Upper lobe of right lung (tissue), 1 donor: ENCODE data around the gene E2F4. TPM values are rescaled to one million over a fixed set of nuclear protein-coding genes. Genes with fewer than 3 reads are reported as not detected.

Source experiments
- ATAC-seq: fragments of 200-7000 bp; cut with Tn5 transposase; one replicate; pipeline ENCODE4 v1.9.1; 2020; ENCODE audit warnings: mild to moderate bottlenecking, moderate library complexity
- DNase-seq: peaks from one replicate; pipeline ENCODE4 v3.0.0-alpha.2; 2020
- H3K27ac ChIP-seq: fragments of 200-600 bp; one replicate; pipeline ENCODE4 v1.8.0; 2022
- H3K27me3 ChIP-seq: fragments of 200-600 bp; one replicate; pipeline ENCODE4 v1.8.0; 2022; ENCODE audit warnings: mild to moderate bottlenecking
- H3K36me3 ChIP-seq: fragments of 200-600 bp; one replicate; pipeline ENCODE4 v1.8.0; 2022
- H3K4me1 ChIP-seq: fragments of 200-600 bp; one replicate; pipeline ENCODE4 v1.8.0; 2022
- H3K4me3 ChIP-seq: fragments of 200-600 bp; one replicate; pipeline ENCODE4 v1.8.0; 2022; ENCODE audit warnings: mild to moderate bottlenecking
- H3K9me3 ChIP-seq: fragments of 200-600 bp; one replicate; pipeline ENCODE4 v1.8.0; 2022
- CTCF ChIP-seq: fragments of 200-600 bp; IDR thresholded peaks from one replicate; pipeline ENCODE4 v1.8.0; 2022; ENCODE audit warnings: antibody characterized with exemption
- intact Hi-C: fragments of 100-400 bp; cut with DNase I; formaldehyde crosslinking; loops from one replicate; pipeline ENCODE4 v1.11.0; 2022
- total RNA-seq: library from RNA; stranded (reverse); fragmentation: NEBNext Ultra II Directional; extraction: Animal tissue kit (Norgen Biotek cat#: 25700); gene quantifications from one replicate; pipeline ENCODE4 v1.2.1, GENCODE V29; 2021
- donor health status: DM: no; HTN: yes; CAD: no; lungs with severe emphysema.

The E2F4 gene
- total RNA-seq, 1 donor from 2014 or later: 68.2 TPM

GRCh38 chr16:67158637-67159600, 33.0 kb upstream of the E2F4 start:
- TF ChIP-seq CTCF: no peak
- Histone ChIP-seq H3K9me3 (no peaks in the 10 kb centered on the region), H3K4me3 (peak overlapping the region; percentile 87), H3K4me1 (peaks cover 34% of the 10 kb centered on the region), H3K27me3 (peaks cover 10% of the 10 kb centered on the region), H3K27ac (peak overlapping the region; percentile 74), H3K36me3 (no peaks in the 10 kb centered on the region)
- peak; percentile 6 for ATAC-seq
- DNase-seq: peak; percentile 83
- intact Hi-C loops: loop anchor here (10.0 kb wide), 1 partner anchor 184 kb away; no protein-coding TSS in a partner anchor

GRCh38 chr16:67161595-67162058, 30.3 kb upstream of the E2F4 start:
- H3K4me3 ChIP-seq: peak overlapping the region; percentile 87
- no peak for ATAC-seq

GRCh38 chr16:67162506-67163163, 29.3 kb upstream of the E2F4 start:
- intact Hi-C loops: no loop called here
- no peak for TF ChIP-seq CTCF
- DNase-seq (no peak), ATAC-seq (no peak)
- H3K27me3 ChIP-seq: peaks cover 18% of the 10 kb centered on the region
- no peak overlapping the region for H3K27ac ChIP-seq
- H3K4me3 ChIP-seq: peak overlapping the region; percentile 46
- H3K4me1 ChIP-seq: peaks cover 47% of the 10 kb centered on the region
- H3K9me3 ChIP-seq: no peaks in the 10 kb centered on the region
- H3K36me3 ChIP-seq: no peaks in the 10 kb centered on the region

More at GRCh38 chr16:67161595-67162058, 30.3 kb upstream of the E2F4 start:
- peaks cover 18% of the 10 kb centered on the region for H3K27me3 ChIP-seq
- intact Hi-C loops: no loop called here
- no peaks in the 10 kb centered on the region for H3K9me3 ChIP-seq
- DNase-seq: no peak
- no peak for TF ChIP-seq CTCF
- H3K4me1 ChIP-seq: peaks cover 47% of the 10 kb centered on the region
- H3K27ac ChIP-seq: no peak overlapping the region
- no peaks in the 10 kb centered on the region for H3K36me3 ChIP-seq

GRCh38 chr16:67163164-67163998, 28.6 kb upstream of the E2F4 start:
- no peak for ATAC-seq
- TF ChIP-seq CTCF: no peak
- peaks cover 47% of the 10 kb centered on the region for H3K4me1 ChIP-seq
- H3K4me3 ChIP-seq: peak overlapping the region; percentile 46
- no peak for DNase-seq
- peaks cover 18% of the 10 kb centered on the region for H3K27me3 ChIP-seq
- H3K27ac ChIP-seq: no peak overlapping the region
- H3K36me3 ChIP-seq: no peaks in the 10 kb centered on the region
- no peaks in the 10 kb centered on the region for H3K9me3 ChIP-seq
- intact Hi-C loops: no loop called here

- ATAC-seq (no peak), DNase-seq (peak; percentile 73)
- no peak for TF ChIP-seq CTCF
- H3K27me3 ChIP-seq: peaks cover 18% of the 10 kb centered on the region
- intact Hi-C loops: no loop called here
- H3K4me3 ChIP-seq: peak overlapping the region; percentile 46
- no peak overlapping the region for H3K27ac ChIP-seq
- H3K9me3 ChIP-seq: no peaks in the 10 kb centered on the region
- H3K36me3 ChIP-seq: no peaks in the 10 kb centered on the region
- peaks cover 51% of the 10 kb centered on the region for H3K4me1 ChIP-seq
Measured at GRCh38 chr16:67163999-67164558, 27.9 kb upstream of the E2F4 start.
